GM19467 (cell line): ENCODE data around the gene ZNF865.
"Not testable (repeated sequence)": the region's sequence is repeated elsewhere in the genome, so short reads cannot be mapped to it uniquely, and the experiment has no call there.

Experiments used
- ATAC-seq: cut with Tn5 transposase; IDR thresholded peaks from one replicate; pipeline ENCODE4 v1.9.1; 2021; ENCODE audit warnings: mild to moderate bottlenecking, moderate library complexity; ENCODE audit not compliant: unreplicated experiment

Gene ZNF865

DNA sequence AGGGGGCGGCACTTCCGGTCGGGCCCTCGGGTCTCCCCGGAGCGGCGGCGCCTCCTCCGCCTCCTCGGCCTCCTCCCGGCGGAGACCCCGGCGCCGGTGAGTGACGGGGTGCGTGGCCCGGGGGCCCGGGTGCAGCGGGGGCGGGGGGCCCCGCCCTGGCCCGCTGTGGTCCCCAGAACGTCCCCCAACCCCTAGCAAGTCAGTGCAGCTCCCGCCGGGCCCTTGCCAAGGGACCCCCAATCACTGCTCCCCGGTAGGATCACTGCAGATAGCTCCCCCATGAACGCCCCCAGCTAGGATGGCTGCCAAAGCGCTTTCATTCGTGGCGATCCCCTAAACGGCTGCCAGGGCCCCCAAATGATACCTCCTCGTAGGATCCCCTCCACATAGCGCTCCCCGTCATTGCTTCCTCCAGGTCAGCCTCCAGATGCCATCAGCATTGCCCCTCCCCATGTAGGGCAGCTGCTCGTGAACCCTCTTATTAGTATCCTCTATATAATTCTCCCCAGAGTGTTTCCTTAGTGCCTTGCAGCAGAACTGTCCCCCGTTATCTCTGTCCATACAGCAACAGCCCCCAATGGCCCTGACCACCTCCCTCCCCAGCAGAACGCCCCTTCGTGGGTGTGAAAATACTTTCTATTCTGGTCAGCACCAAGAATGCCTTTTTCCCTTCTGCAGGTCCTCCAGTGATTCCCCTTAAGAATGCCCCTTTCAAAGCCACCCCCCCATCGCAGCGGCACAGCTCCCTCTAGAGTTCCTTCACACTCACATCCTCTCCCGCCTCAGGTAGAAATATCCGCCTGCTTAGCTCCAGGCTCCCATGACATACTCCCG lies at the start of gene ZNF865:
ZNF865 (plus strand) TSS at position 11 of the 834 bp plus-strand sequence. CDS start 7,972 bp downstream, outside the sequence.
- ATAC-seq, result peak; percentile 26

DNA sequence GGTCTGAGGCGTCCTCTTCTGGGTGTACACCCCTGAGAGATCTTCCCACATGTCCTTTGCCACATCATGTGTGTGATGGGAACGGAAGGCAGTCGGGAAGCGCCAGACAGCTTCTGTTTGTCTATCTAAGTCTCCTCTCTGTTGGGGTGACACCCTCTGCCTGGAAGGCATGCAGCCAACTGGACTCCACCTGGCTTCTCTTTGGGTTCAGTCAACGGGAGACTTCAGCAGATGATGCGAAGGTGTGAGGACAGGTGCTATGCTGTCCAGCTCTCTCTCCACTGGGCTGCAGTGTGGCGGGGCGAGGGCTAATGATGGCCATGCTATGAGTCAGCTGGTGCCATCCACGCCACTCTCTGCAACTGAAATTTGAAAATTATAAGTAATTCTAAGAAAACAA lies 45.8 kb upstream of the ZNF865 start:
- ATAC-seq, result no peak

DNA sequence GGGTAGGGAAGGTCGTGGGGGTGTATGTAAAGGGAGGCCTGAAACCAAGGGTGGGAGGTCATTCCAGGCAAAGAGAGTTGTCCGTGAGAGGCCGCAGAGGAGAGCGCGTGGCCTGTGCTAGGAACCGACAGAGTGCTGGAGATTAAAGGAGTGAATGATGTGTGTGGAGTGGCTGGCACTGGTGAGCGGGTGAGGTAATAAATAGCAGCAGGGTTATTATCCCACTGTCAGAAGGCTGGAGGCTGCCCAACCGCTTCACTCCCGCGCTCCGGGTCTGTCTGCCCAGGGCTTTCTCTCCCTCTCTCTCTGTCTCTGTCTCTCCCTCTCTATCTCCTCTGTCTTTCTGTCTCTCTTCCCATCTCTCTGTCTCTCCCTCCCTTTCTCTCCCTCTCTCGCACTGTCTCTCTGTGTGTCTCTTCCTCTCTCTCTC lies 42.2 kb upstream of the ZNF865 start:
- no peak for ATAC-seq

- no peak for ATAC-seq
Measured at GRCh38 chr19:55566823-55567222, 38.6 kb upstream of the ZNF865 start.

GRCh38 chr19:55567708-55568328 lies 37.6 kb upstream of the ZNF865 start:
- no peak for ATAC-seq

DNA sequence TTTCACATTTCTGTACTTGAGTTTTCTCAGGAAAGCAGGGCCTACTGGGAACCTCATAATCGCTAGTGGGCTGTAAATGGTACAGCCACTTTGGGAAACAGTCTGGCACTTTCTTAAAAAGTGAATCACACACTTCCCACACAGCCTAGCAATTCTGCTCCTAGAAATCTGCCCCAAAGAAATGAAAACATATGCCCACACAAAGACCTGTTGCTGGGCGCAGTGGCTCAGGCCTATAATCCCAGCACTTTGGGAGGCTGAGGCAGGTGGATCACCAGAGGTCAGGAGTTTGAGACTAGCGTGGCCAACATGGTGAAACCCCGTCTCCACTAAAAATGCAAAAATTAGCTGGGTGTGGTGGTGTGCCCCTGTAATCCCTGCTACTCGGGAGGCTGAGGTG lies 36.0 kb upstream of the ZNF865 start:
- ATAC-seq, result not testable (repeated sequence)

DNA sequence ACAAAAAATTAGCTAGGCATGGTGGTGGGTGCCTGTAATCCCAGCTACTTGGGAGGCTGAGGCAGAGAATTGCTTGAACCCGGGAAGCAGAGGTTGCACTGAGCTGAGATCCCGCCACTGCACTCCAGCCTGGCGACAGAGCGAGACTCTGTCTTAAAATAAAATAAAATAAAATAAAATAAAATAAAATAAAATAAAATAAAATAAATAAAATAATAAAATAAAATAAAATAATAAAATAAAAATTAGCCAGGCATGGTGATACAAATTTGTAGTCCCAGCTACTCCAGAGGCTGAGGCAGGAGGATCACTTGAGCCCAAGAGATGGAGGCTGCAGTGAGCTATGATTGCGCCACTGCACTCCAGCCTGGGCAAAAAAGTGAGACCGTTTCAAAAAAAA lies 31.5 kb upstream of the ZNF865 start:
- not testable (repeated sequence) for ATAC-seq

DNA sequence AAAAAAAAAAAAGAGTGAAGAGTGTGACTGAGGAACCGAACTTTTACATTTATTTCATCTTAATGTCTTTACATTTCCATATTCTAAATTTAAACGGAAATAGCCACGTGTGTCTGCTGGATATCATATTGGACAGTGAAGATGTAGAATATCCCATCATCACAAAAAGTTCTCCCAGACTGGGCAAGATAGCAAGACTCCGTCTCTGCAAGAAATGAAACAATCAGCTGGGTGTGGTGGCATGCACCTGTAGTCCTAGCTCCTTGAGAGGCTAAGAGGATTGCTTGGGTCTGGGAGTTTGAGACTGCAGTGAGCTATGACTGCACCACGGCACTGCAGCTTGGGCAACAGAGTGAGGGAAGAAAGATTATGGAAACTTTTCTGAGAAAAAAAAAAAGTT lies 28.7 kb upstream of the ZNF865 start:
- no peak for ATAC-seq

GRCh38 chr19:55578031-55578760 lies 27.3 kb upstream of the ZNF865 start:
- ATAC-seq, result no peak

DNA sequence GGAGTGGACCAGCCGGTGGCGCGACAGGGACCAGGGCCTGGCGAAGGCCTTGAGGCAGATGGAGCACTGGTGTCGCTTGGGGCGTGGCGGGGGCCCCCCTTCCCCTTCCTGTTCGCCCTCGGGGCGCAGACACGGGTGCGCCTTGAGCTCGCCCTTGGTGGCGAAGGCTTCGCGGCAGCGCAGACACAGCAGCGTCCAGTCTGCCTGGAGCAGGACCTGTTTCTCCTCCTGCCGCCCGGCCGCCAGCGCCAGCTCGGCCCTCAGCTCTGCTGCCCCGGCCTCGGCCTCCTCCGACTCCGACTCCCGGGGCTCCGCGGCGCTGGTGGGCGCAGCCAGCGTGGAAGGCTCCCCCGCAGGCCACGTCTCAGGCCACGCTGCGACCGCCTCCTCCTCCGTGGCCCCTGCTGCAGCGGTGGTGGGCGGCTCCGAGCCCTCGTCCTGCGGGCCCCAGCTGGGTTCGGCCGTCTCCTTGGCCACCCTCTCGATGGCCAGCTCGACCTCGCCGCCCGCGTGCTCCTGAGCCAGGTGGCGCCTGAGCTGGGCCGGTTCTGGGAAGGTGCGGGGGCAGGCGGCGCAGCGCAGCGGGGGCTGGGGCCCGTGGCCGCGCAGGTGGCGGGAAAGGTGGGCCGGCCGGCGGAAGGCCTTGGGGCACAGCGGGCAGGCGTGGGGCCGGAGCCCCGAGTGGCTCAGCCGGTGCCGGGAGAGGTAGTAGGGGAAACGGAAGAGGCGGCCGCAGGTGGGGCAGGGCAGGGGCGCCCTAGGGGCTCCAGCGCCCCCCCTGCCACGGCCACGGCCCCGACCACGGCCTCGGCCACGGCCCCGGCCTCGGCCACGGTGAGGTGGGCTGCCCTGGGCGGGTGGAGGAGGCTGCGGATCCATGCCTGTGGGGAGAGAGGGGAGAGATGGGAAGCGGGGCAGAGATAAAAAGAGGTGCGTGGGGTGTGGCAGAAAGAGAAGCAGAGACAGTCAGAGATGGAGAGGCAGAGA lies 26.4 kb upstream of the ZNF865 start:
- ATAC-seq, result no peak

GRCh38 chr19:55579766-55580621 lies 25.5 kb upstream of the ZNF865 start:
- ATAC-seq, result no peak

DNA sequence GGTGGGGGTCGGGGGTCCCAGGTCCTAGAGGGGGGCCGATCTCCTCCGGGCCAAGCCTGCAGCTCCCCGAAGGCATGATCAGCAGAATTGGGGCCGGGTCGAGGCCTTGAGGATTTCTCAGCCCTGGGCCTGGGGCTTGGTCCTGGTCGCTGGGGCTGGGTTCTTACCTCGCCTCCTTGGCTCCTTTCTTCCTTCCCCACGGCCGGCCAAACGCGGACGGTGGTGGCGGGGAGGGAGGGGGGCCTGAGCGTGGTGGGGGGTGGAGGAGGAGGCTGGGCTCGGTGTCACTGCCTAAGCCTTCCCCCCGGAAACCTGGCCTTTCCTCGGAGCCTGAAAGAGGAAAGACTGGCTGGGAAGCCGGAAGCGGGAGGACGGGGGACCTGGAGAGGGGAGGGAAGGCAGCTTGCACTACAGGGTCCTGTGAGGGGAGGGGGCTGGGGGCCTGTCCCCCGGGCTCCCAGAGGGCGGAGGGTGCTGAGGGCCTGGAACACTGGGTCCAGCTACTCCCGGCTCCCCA lies 24.8 kb upstream of the ZNF865 start, which contains the start of gene ZNF579:
ZNF579 (minus strand) TSS at position 221 of the 517 bp plus-strand sequence. CDS start 1,209 bp downstream, outside the sequence.
- ATAC-seq, result no peak

GRCh38 chr19:55581145-55581822 lies 24.2 kb upstream of the ZNF865 start:
- no peak for ATAC-seq

GRCh38 chr19:55581823-55582223 lies 23.6 kb upstream of the ZNF865 start:
- ATAC-seq, result no peak

- not testable (repeated sequence) for ATAC-seq
Measured at GRCh38 chr19:55582284-55582683, 23.2 kb upstream of the ZNF865 start.

GRCh38 chr19:55583897-55584296 lies 21.6 kb upstream of the ZNF865 start:
- not testable (repeated sequence) for ATAC-seq

DNA sequence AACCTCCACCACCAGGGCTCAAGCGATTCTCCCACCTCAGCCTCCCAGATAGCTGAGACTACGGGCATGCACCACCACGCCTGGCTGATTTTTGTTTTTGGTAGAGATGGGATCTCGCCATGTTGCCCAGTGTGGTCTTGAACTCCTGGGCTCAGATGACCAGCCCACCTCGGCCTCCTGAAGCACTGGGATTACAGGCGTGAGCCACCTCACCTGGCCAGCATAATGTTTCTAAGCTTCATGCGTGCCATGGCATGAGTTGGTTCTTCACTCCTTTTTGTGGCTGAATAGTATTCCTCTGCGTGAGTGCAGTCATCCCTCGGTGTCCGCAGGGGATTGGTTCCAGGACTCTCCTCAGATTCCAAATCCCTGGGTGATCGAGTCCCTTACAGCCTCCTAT lies 20.6 kb upstream of the ZNF865 start:
- no peak for ATAC-seq

DNA sequence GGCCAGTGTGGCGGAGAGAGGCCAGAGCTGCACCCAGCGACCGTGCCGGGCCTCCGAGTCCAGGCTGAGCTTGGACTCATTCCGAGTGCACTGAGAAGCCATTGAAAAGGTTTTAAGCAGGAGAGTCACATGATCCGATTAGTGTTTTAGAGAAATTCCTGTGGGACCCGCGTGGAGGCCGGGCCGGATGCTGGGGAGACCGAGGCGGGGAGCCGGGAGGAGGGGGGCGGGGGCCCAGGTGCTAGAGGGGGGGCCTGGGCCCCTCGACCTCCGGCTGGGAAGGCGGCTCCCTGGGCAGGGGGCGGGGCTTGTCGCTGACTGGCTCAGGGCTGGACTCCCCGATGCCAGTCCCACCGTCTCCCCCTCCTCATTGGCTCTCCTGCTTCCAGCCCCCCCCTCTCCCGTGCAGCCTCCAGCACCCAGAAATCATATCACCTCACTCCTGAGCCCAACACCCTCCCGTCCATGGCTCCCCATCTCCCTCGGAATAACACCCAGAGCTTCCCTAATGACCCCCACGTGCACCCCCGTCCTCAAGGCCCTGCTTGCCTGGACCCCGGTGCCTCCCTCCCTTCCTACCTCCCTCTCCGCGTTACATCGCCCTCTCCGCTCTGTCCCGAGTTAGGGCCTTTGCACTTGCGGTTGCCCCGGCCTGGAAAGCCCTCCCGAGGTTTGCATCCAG lies 19.6 kb upstream of the ZNF865 start:
- no peak for ATAC-seq
